Sigmoid colon (tissue), 7 donors: Measurements from ENCODE around the gene NSMF. TPM values are rescaled to one million over a fixed set of nuclear protein-coding genes. Genes with fewer than 3 reads are reported as not detected.

Experiments used
- DNase-seq: peaks from one replicate; pipeline ENCODE4 v3.0.0-alpha.2; 2019
- H3K27ac ChIP-seq, 4 donors: fragments of 200-600 bp; sonication (generic); one replicate each; pipeline ENCODE4 v1.5.1; 2016 to 2019; ENCODE audit warnings: mild to moderate bottlenecking in 1 of 4
- H3K27me3 ChIP-seq, 3 donors: fragments of 200-600 bp; sonication (generic); one replicate each; pipeline ENCODE4 v1.5.1; 2019; ENCODE audit warnings: mild to moderate bottlenecking in 1 of 3
- H3K36me3 ChIP-seq, 4 donors: fragments of 200-600 bp; sonication (generic); one replicate each; pipeline ENCODE4 v1.5.1; 2016 to 2019
- H3K4me1 ChIP-seq, 4 donors: fragments of 200-600 bp; sonication (generic); one replicate each; pipeline ENCODE4 v1.5.1; 2017 to 2019
- H3K4me3 ChIP-seq, 4 donors: fragments of 200-600 bp; sonication (generic); one replicate each; pipeline ENCODE4 v1.5.1; 2017 to 2019; ENCODE audit warnings: mild to moderate bottlenecking in 2 of 4, moderate library complexity in 1 of 4
- H3K9me3 ChIP-seq, 4 donors: fragments of 200-600 bp in 3 of 4; sonication (generic) in 3 of 4; one replicate each; pipeline versions ENCODE4 v1.5.1 to v1.6.1; 2013 to 2019
- CTCF ChIP-seq, 4 experiments: fragments of 450-650 bp in 3 of 4; fragments of 200-600 bp in 1 of 4; IDR thresholded peaks; one replicate each; pipeline ENCODE4 v1.5.1; 2016 to 2019; ENCODE audit warnings: antibody characterized with exemption in 4 of 4, mild to moderate bottlenecking in 3 of 4, moderate library complexity in 2 of 4
- EP300 ChIP-seq, 4 donors: sonication (generic); formaldehyde crosslinking; IDR thresholded peaks; one replicate each; pipeline ENCODE4 v1.6.1; 2017; ENCODE audit warnings: antibody characterized with exemption in 4 of 4
- POLR2A ChIP-seq, 2 donors: fragments of 450-650 bp; IDR thresholded peaks; one replicate each; pipeline ENCODE4 v1.6.1; 2016; ENCODE audit warnings: antibody characterized with exemption in 2 of 2, mild to moderate bottlenecking in 2 of 2, moderate library complexity in 2 of 2
- POLR2AphosphoS5 ChIP-seq, 4 donors: sonication (generic); formaldehyde crosslinking; IDR thresholded peaks; one replicate each; pipeline ENCODE4 v1.6.1; 2017; ENCODE audit warnings: antibody characterized with exemption in 4 of 4
- WGBS, 2 donors: extraction: QIAGEN DNeasy Blood & Tissue Kit; methylation state at CpG; one replicate each; pipeline ENCODE4 v1.1.7; 2013; 5-methylcytosine and 5-hydroxymethylcytosine counted together
- intact Hi-C: fragments of 100-400 bp; cut with DNase I; formaldehyde crosslinking; loops from one replicate; pipeline ENCODE4 v1.15.1; 2023
- polyA plus RNA-seq, 3 donors: library from polyadenylated mRNA; stranded (reverse); fragments of 200-250 nt; gene quantifications; one replicate each; pipeline ENCODE4 v1.2.3, GENCODE V29; 2013
- total RNA-seq, 4 donors: library from RNA; depleted of rRNA; stranded (reverse); fragments of >200 nt; gene quantifications; one replicate each; pipeline ENCODE4 v1.1.0, GENCODE V29; 2016
- donor health status: healthy with polysubstance abuse.
- donor health status: Bipolar disorder and iron deficiency.
- donor health status: healthy.

NSMF gene
- total and polyA plus RNA-seq, 7 donors, result 21.8 to 50.4 (median 31.2) TPM

DNA sequence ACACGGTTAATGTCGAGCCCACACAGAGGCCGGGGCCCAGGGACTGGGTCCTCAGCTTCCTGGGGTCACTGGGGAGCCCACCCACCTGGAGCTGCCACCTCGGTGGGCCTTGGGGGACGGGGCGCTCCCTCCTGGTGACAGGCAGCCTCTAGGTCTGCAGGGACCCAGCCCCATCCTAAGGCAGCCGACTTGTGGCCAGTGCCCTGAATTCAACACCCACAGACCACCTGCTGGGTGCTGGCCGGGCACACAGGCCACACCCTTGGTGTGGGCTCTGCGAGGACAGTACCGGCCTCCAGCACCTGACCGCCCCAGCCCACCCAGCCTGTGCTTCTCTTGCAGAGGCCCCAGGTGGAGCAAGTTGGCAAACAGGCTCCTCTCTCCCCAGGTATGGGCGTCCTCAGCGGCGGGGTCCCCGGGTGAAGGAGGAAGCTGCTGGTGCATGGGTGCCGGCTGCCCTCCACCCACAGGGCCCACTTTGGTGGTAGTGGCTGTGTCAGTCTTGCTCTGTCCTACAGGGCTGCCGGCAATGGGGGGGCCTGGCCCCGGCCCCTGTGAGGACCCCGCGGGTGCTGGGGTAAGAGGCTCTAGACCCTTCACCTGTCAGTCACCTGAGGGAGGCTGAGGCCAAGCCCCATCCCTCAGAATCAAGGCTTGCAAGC is 26.3 kb downstream of the NSMF start:
- no peak for DNase-seq
- intact Hi-C loops, result no loop called here
- whole genome bisulfite sequencing, 2 donors, result 92% methylated on average over 20 of the region's 20 CpGs
- TF ChIP-seq EP300 (IDR thresholded peaks at IDR 0.05) (no peak), POLR2A (IDR thresholded peaks at IDR 0.05) (no peak)
- Histone ChIP-seq H3K4me1 (peaks cover 0 to 11% (median 10%) of the 10 kb centered on the region in 4 donors), H3K9me3 (no peaks in the 10 kb centered on the region), H3K36me3 (no peaks in the 10 kb centered on the region), H3K27me3 (peaks cover 0 to 27% (median 7%) of the 10 kb centered on the region in 3 donors), H3K4me3 (no peak overlapping the region), H3K27ac (no peak overlapping the region)

DNA sequence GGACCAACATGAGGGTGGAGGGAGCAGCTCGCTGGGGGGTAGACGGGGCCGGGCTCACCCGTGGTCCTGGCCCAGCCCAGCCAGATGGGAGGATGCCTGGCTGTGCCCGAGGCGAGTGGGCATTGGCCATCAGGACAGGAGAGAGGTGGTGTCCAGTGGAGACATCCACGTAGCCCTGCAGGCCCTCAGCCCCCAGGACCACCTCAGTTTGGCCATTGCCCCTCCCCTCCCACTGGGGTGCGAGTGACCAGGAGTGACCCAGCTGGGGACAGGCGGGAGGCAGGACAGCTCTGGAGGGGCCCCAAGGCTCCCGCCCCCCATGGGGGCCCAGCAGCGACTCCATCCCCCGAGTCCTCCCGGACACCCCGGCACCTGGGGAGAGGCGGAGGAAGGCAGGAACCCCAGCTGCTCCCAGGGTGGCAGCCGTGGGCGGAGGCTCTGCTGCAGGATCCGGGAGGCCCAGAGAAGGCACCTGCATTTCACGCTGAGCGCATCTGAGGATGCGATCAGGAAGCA is 27.7 kb downstream of the NSMF start:
- no peaks in the 10 kb centered on the region for H3K9me3 ChIP-seq
- peaks cover 0 to 10% (median 10%) of the 10 kb centered on the region in 4 donors for H3K4me1 ChIP-seq
- no peak for TF ChIP-seq POLR2A (IDR thresholded peaks at IDR 0.05)
- no peak for TF ChIP-seq EP300 (IDR thresholded peaks at IDR 0.05)
- TF ChIP-seq POLR2AphosphoS5 (IDR thresholded peaks at IDR 0.05), result no peak
- no peak for TF ChIP-seq CTCF (IDR thresholded peaks at IDR 0.05)
- whole genome bisulfite sequencing, 2 donors, result 79 to 89% methylated on average over 21 of the region's 21 CpGs
- no peak for DNase-seq
- H3K4me3 ChIP-seq, result no peak overlapping the region
- H3K27me3 ChIP-seq, result peaks cover 0 to 16% (median 7%) of the 10 kb centered on the region in 3 donors
- H3K36me3 ChIP-seq, result no peaks in the 10 kb centered on the region
- no peak overlapping the region for H3K27ac ChIP-seq
- intact Hi-C loops, result no loop called here

DNA sequence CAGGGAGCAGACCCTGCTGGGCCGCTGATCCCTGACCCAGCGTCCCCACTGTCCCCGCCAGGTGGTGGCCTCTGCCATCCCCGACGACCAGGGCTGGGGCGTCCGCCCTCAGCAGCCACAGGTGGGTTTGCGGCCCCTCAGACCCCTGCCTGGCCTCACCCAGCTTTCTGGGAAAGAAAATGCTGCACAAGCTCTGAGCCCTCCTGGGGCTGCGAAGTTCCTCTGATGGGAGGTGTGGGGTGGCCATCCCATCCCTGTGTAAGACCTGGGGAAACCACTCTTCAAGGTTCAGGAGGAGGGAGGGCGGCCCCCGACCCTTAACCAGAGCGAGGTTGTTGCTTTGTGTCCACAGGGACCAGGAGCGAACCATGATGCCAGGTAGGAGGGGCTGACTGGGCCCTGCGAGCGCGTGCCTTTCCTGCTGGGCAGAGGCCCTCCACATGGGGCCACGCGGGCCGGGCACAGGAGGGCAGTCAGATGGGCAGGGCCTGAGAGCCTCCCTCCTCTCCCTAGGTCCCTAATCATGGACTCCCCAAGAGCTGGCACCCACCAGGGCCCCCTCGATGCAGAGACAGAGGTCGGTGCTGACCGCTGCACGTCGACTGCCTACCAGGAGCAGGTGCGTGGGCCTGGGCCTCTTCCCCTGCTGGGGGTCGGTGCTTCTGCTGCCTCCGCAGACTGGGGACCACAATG is 28.3 kb downstream of the NSMF start:
- Histone ChIP-seq H3K4me3 (no peak overlapping the region), H3K27ac (no peak overlapping the region), H3K9me3 (no peaks in the 10 kb centered on the region), H3K4me1 (peaks cover 0 to 6% (median 4%) of the 10 kb centered on the region in 4 donors), H3K36me3 (no peaks in the 10 kb centered on the region), H3K27me3 (peaks cover 0 to 16% (median 7%) of the 10 kb centered on the region in 3 donors)
- WGBS, 2 donors, result 80 to 89% methylated on average over 27 of the region's 27 CpGs
- no peak for DNase-seq
- intact Hi-C loops, result no loop called here
- TF ChIP-seq EP300 (IDR thresholded peaks at IDR 0.05) (no peak), CTCF (IDR thresholded peaks at IDR 0.05) (no peak), POLR2A (IDR thresholded peaks at IDR 0.05) (no peak), POLR2AphosphoS5 (IDR thresholded peaks at IDR 0.05) (no peak)

- H3K9me3 ChIP-seq, result no peaks in the 10 kb centered on the region
- peaks cover 0 to 16% (median 7%) of the 10 kb centered on the region in 3 donors for H3K27me3 ChIP-seq
- TF ChIP-seq EP300 (IDR thresholded peaks at IDR 0.05) (no peak), POLR2A (IDR thresholded peaks at IDR 0.05) (no peak), CTCF (IDR thresholded peaks at IDR 0.05) (no peak)
- no peak overlapping the region for H3K27ac ChIP-seq
- WGBS, 2 donors, result 44 to 58% methylated on average over 34 of the region's 34 CpGs
- DNase-seq, result no peak
- no peaks in the 10 kb centered on the region for H3K36me3 ChIP-seq
- no peak overlapping the region for H3K4me3 ChIP-seq
- H3K4me1 ChIP-seq, result peaks cover 0 to 8% (median 5%) of the 10 kb centered on the region in 4 donors
- intact Hi-C loops, result no loop called here
These were observed 29.0 kb downstream of the NSMF start for GRCh38 chr9:137429974-137430722.

DNA sequence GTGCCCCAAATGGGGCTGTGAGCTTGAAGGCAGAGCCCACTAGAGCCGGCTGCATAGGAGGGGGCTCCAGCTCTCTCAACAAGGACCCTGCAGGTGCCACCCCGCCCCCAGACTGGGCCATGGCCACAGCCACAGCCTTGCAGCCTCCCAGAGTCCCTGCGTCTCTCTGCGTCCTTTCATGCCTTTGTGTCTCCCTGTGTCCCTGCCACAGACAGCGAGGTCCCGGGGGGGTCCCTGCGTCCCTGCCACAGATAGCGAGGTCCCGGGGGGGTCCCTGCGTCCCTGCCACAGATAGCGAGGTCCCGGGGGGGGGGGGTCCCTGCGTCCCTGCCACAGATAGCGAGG is 29.6 kb downstream of the NSMF start:
- Histone ChIP-seq H3K27me3 (peaks cover 0 to 16% (median 7%) of the 10 kb centered on the region in 3 donors), H3K36me3 (no peaks in the 10 kb centered on the region), H3K27ac (no peak overlapping the region), H3K4me3 (no peak overlapping the region), H3K4me1 (peaks cover 0 to 15% (median 9%) of the 10 kb centered on the region in 4 donors), H3K9me3 (no peaks in the 10 kb centered on the region)
- 78% methylated on average over 14 of the region's 14 CpGs for WGBS, 2 donors
- no peak for DNase-seq
- no peak for TF ChIP-seq EP300 (IDR thresholded peaks at IDR 0.05)
- TF ChIP-seq CTCF (IDR thresholded peaks at IDR 0.05), result no peak
- no peak for TF ChIP-seq POLR2A (IDR thresholded peaks at IDR 0.05)
- TF ChIP-seq POLR2AphosphoS5 (IDR thresholded peaks at IDR 0.05), result no peak
- intact Hi-C loops, result no loop called here
